Measurements from ENCODE around the gene GNGT2.

GRCh38 chr17:49201481-49201927 lies 8.9 kb downstream of the GNGT2 start:
- TF ChIP-seq, protein P1, sequence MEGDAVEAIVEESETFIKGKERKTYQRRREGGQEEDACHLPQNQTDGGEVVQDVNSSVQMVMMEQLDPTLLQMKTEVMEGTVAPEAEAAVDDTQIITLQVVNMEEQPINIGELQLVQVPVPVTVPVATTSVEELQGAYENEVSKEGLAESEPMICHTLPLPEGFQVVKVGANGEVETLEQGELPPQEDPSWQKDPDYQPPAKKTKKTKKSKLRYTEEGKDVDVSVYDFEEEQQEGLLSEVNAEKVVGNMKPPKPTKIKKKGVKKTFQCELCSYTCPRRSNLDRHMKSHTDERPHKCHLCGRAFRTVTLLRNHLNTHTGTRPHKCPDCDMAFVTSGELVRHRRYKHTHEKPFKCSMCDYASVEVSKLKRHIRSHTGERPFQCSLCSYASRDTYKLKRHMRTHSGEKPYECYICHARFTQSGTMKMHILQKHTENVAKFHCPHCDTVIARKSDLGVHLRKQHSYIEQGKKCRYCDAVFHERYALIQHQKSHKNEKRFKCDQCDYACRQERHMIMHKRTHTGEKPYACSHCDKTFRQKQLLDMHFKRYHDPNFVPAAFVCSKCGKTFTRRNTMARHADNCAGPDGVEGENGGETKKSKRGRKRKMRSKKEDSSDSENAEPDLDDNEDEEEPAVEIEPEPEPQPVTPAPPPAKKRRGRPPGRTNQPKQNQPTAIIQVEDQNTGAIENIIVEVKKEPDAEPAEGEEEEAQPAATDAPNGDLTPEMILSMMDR (IDR thresholded peaks at IDR 0.05) = no peak
- no peak for TF ChIP-seq POLR2A (IDR thresholded peaks at IDR 0.05)
- no peak for TF ChIP-seq EP300 (IDR thresholded peaks at IDR 0.05)
